ENCODE results near the gene PLCH1.

- TF ChIP-seq SIN3A (IDR thresholded peaks at IDR 0.05; ENCODE audit: borderline replicate concordance, insufficient read depth, low read length) (no peak), REST (IDR thresholded peaks at IDR 0.05; ENCODE audit: insufficient read depth in 1 of 2, low read depth in 2 of 2, low read length in 2 of 2) (no peak), TAF1 (IDR thresholded peaks at IDR 0.05; ENCODE audit: borderline replicate concordance, insufficient read depth, low read length) (no peak)
These were observed 227.0 kb downstream of the PLCH1 start for GRCh38 chr3:155517903-155518302.
